H1 (cell line): Measurements from ENCODE around the gene IFI27L1. TPM values are rescaled to one million over a fixed set of nuclear protein-coding genes. Genes with fewer than 3 reads are reported as not detected.

Experiments used
- CBX8 ChIP-seq: fragments of 300-800, 300-1000 bp; sonication (generic); IDR thresholded peaks from 2 replicates; pipeline ENCODE4 v1.7.1; 2016; ENCODE audit warnings: low read depth, low read length, borderline replicate concordance
- CHD2 ChIP-seq: IDR thresholded peaks from 2 replicates; pipeline ENCODE4 v1.6.1; 2012; ENCODE audit warnings: low read length, improper control_type of control experiment
- CHD7 ChIP-seq: fragments of 300-600 bp; sonication (generic); IDR thresholded peaks from 2 replicates; pipeline ENCODE4 v1.7.1; 2012; ENCODE audit warnings: low read length, moderate library complexity, mild to moderate bottlenecking, inconsistent platforms; ENCODE audit not compliant: insufficient replicate concordance
- CTBP2 ChIP-seq: IDR thresholded peaks from 2 replicates; pipeline ENCODE4 v1.7.0; 2011; ENCODE audit warnings: borderline replicate concordance, mild to moderate bottlenecking, moderate library complexity, mixed read lengths, low read length; ENCODE audit not compliant: insufficient read depth, insufficient read length
- JUN ChIP-seq: IDR thresholded peaks from 2 replicates; pipeline ENCODE4 v1.6.1; 2011; ENCODE audit warnings: low read depth, mild to moderate bottlenecking, improper control_type of control experiment, low read length
- JUND ChIP-seq: IDR thresholded peaks from 2 replicates; pipeline ENCODE4 v1.6.1; 2011; ENCODE audit warnings: mild to moderate bottlenecking, improper control_type of control experiment, low read length
- PHF8 ChIP-seq: fragments of 200-600 bp; sonication (generic); conservative IDR thresholded peaks from 2 replicates; pipeline ENCODE4 v1.7.1; 2012; ENCODE audit warnings: low read depth, mild to moderate bottlenecking, inconsistent platforms, low read length, moderate library complexity
- POLR2AphosphoS5 ChIP-seq: IDR thresholded peaks from 2 replicates; pipeline ENCODE4 v1.6.1; 2011; ENCODE audit warnings: low read depth, low read length
- SIN3A ChIP-seq, 2 experiments: IDR thresholded peaks in 1 of 2; conservative IDR thresholded peaks in 1 of 2; 2 replicates each; pipeline ENCODE4 v1.6.1; 2011 to 2012; ENCODE audit warnings: low read length in 2 of 2, improper control_type of control experiment in 1 of 2, low read depth in 1 of 2, mild to moderate bottlenecking in 1 of 2
- polyA plus RNA-seq, 7 experiments: library from polyadenylated mRNA; depleted of rRNA in 3 of 7; stranded (reverse) in 5 of 7; unstranded in 2 of 7; fragments of >200 nt in 5 of 7; fragments of 200-250 nt in 2 of 7; gene quantifications; 1 replicate in 5 of 7; 2 replicates in 1 of 7; 4 replicates in 1 of 7; pipeline versions ENCODE4 v1.2.1 to v1.2.3, GENCODE V29; 2011 to 2013; ENCODE audit warnings: missing spikeins in 2 of 7, mixed read lengths in 2 of 7
- total RNA-seq: library from RNA; stranded (reverse); fragmentation: NEBNext Ultra II Directional; extraction: Animal tissue kit (Norgen Biotek cat#: 25700); gene quantifications from 2 replicates; pipeline ENCODE4 v1.2.1, GENCODE V29; 2021
- TF ChIP-seq, protein P1 (sequence below): IDR thresholded peaks from 2 replicates; pipeline ENCODE4 v1.6.1; 2012; ENCODE audit warnings: inconsistent platforms

The IFI27L1 gene
- total and polyA plus RNA-seq, 2 of the 8 experiments (the other 6 are each of a cell fraction or from before 2014, with no cell fraction given), result 21.2 to 30.5 TPM

GRCh38 chr14:94129111-94129757 lies 48.1 kb downstream of the IFI27L1 start, which contains the start of gene IFI27L2 (continued):
- TF ChIP-seq CHD7 (no peak), POLR2AphosphoS5 (no peak), CBX8 (no peak), SIN3A (conservative IDR thresholded peaks at IDR 0.05 in 1 of 2, IDR thresholded peaks at IDR 0.05 in 1 of 2; ENCODE audit: low read depth in 1 of 2, low read length in 2 of 2) (peak; percentile 64 to 89; a peak in 2 of 4 replicates), JUN (no peak), CHD2 (no peak), PHF8 (no peak), JUND (no peak), CTBP2 (peak; percentile 89)
- TF ChIP-seq, protein P1, sequence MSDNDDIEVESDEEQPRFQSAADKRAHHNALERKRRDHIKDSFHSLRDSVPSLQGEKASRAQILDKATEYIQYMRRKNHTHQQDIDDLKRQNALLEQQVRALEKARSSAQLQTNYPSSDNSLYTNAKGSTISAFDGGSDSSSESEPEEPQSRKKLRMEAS, result peak; percentile 43; the same call in 1 of the 2 replicates
